H1 (cell line): ENCODE data around the gene INAVA.

Experiments used
- ATF3 ChIP-seq: IDR thresholded peaks from 2 replicates; pipeline ENCODE4 v1.6.1; 2011; ENCODE audit warnings: low read depth, mild to moderate bottlenecking, low read length; ENCODE audit not compliant: insufficient read depth
- BRCA1 ChIP-seq: IDR thresholded peaks from 2 replicates; pipeline ENCODE4 v1.6.1; 2012; ENCODE audit warnings: low read depth, low read length, improper control_type of control experiment
- CTCF ChIP-seq, 3 experiments: IDR thresholded peaks; 1 replicate in 2 of 3; 2 replicates in 1 of 3; pipeline versions ENCODE4 v1.5.1 to v1.6.1; 2011; ENCODE audit warnings: low read length in 3 of 3, mild to moderate bottlenecking in 3 of 3, inconsistent platforms in 2 of 3, low read depth in 1 of 3, moderate library complexity in 1 of 3; ENCODE audit not compliant: insufficient read depth in 1 of 3; ENCODE audit errors: control extremely low read depth in 1 of 3
- POLR2A ChIP-seq, 2 experiments: IDR thresholded peaks; 1 replicate in 1 of 2; 2 replicates in 1 of 2; pipeline ENCODE4 v1.6.1; 2011; ENCODE audit warnings: low read depth in 2 of 2, low read length in 2 of 2, mild to moderate bottlenecking in 2 of 2; ENCODE audit errors: control extremely low read depth in 1 of 2
- POLR2AphosphoS5 ChIP-seq: IDR thresholded peaks from 2 replicates; pipeline ENCODE4 v1.6.1; 2011; ENCODE audit warnings: low read depth, low read length
- SIRT6 ChIP-seq: IDR thresholded peaks from one replicate; pipeline ENCODE4 v1.7.1; 2012; ENCODE audit warnings: low read length, inconsistent platforms

GRCh38 chr1:200954434-200954833 is 59.7 kb downstream of the INAVA start:
- TF ChIP-seq CTCF (IDR thresholded peaks at IDR 0.05; ENCODE audit: control extremely low read depth in 1 of 3, insufficient read depth in 1 of 3, low read depth in 1 of 3, low read length in 3 of 3) (no peak), POLR2A (IDR thresholded peaks at IDR 0.05; ENCODE audit: control extremely low read depth in 1 of 2, low read depth in 2 of 2, low read length in 2 of 2) (no peak), ATF3 (no peak), SIRT6 (no peak), POLR2AphosphoS5 (no peak), BRCA1 (no peak)
